ENCODE data around the gene YEATS4. TPM values are rescaled to one million over a fixed set of nuclear protein-coding genes. Genes with fewer than 3 reads are reported as not detected.

The YEATS4 gene
- total and polyA plus RNA-seq, 2 experiments from 2014 or later: 64.7 to 90.5 TPM

DNA sequence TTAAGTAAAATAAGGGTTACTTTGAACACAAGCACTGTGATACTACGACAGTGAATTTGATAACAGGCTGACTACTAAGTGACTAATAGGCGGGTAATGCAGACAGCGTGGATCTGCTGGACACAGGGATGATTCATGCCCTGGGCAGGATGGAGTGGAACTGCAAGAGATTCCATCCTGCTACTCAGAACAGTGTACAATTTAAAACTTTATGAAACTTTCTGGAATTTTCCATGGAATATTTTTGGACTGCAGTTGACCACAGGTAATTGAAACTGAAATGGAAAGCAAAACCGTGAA lies 46.0 kb downstream of the YEATS4 start:
- no peak for ATAC-seq
- H3K4me2 ChIP-seq: no peak overlapping the region

GRCh38 chr12:69406217-69406616 lies 46.7 kb downstream of the YEATS4 start:
- Mint-ChIP-seq H3K27me3 (ENCODE audit: insufficient read depth, low read depth, poor library complexity) (no peaks in the 10 kb centered on the region), H3K4me3 (no peak overlapping the region), H3K4me1 (peaks cover 4% of the 10 kb centered on the region; the same call in 1 of the 3 replicates), H3K27ac (no peak overlapping the region), H3K36me3 (ENCODE audit: low read depth) (no peaks in the 10 kb centered on the region), H3K9me3 (no peaks in the 10 kb centered on the region; the same call in 2 of the 3 replicates)
- Histone ChIP-seq H2AFZ (no peak overlapping the region), H3K4me2 (no peak overlapping the region), H3K4me3 (no peak overlapping the region), H4K20me1 (replicated peaks; ENCODE audit: insufficient read depth) (no peaks in the 10 kb centered on the region), H3K79me2 (replicated peaks; ENCODE audit: insufficient read depth) (no peaks in the 10 kb centered on the region), H3K36me3 (ENCODE audit: insufficient read depth) (no peaks in the 10 kb centered on the region), H3K9me2 (ENCODE audit: insufficient read depth) (no peaks in the 10 kb centered on the region), H3K27me3 (ENCODE audit: insufficient read depth) (no peaks in the 10 kb centered on the region), H3K4me1 (ENCODE audit: insufficient read depth) (no peaks in the 10 kb centered on the region; the same call in 1 of the 2 replicates), H3K27ac (ENCODE audit: low read depth) (no peak overlapping the region), H3F3A (replicated peaks; ENCODE audit: low read depth) (no peaks in the 10 kb centered on the region)
- ATAC-seq: no peak
- DNase-seq (ENCODE audit: low spot score): no peak
- TF ChIP-seq ZNF331 (CRISPR knock-in tag; IDR thresholded peaks at IDR 0.05; ENCODE audit: low read depth) (no peak), ZNF114 (CRISPR knock-in tag; IDR thresholded peaks at IDR 0.05) (no peak), STAT1 (IDR thresholded peaks at IDR 0.05; ENCODE audit: unreplicated experiment) (no peak), POLR2AphosphoS5 (IDR thresholded peaks at IDR 0.05; ENCODE audit: low read depth) (no peak), NANOG (IDR thresholded peaks at IDR 0.05; ENCODE audit: borderline replicate concordance) (no peak), EZH2phosphoT487 (IDR thresholded peaks at IDR 0.05; ENCODE audit: unreplicated experiment) (no peak), ETS1 (IDR thresholded peaks at IDR 0.05) (no peak), CREB1 (CRISPR knock-in tag; IDR thresholded peaks at IDR 0.05; ENCODE audit: low read depth) (no peak), EZH2 (IDR thresholded peaks at IDR 0.05; ENCODE audit: low read depth, unreplicated experiment) (no peak)
- TF ChIP-seq, protein P1, sequence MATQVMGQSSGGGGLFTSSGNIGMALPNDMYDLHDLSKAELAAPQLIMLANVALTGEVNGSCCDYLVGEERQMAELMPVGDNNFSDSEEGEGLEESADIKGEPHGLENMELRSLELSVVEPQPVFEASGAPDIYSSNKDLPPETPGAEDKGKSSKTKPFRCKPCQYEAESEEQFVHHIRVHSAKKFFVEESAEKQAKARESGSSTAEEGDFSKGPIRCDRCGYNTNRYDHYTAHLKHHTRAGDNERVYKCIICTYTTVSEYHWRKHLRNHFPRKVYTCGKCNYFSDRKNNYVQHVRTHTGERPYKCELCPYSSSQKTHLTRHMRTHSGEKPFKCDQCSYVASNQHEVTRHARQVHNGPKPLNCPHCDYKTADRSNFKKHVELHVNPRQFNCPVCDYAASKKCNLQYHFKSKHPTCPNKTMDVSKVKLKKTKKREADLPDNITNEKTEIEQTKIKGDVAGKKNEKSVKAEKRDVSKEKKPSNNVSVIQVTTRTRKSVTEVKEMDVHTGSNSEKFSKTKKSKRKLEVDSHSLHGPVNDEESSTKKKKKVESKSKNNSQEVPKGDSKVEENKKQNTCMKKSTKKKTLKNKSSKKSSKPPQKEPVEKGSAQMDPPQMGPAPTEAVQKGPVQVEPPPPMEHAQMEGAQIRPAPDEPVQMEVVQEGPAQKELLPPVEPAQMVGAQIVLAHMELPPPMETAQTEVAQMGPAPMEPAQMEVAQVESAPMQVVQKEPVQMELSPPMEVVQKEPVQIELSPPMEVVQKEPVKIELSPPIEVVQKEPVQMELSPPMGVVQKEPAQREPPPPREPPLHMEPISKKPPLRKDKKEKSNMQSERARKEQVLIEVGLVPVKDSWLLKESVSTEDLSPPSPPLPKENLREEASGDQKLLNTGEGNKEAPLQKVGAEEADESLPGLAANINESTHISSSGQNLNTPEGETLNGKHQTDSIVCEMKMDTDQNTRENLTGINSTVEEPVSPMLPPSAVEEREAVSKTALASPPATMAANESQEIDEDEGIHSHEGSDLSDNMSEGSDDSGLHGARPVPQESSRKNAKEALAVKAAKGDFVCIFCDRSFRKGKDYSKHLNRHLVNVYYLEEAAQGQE (IDR thresholded peaks at IDR 0.05; ENCODE audit: unreplicated experiment): no peak

More for the DNA sequence above, 46.0 kb downstream of the YEATS4 start:
- Mint-ChIP-seq H3K9me3 (no peaks in the 10 kb centered on the region; the same call in 2 of the 3 replicates), H3K27ac (no peak overlapping the region), H3K36me3 (ENCODE audit: low read depth) (no peaks in the 10 kb centered on the region), H3K27me3 (ENCODE audit: insufficient read depth, low read depth, poor library complexity) (no peaks in the 10 kb centered on the region), H3K4me1 (peaks cover 4% of the 10 kb centered on the region; the same call in 1 of the 3 replicates), H3K4me3 (no peak overlapping the region)
- Histone ChIP-seq H3K36me3 (ENCODE audit: insufficient read depth) (no peaks in the 10 kb centered on the region), H3K4me3 (no peak overlapping the region), H3K27ac (ENCODE audit: low read depth) (no peak overlapping the region), H2AFZ (no peak overlapping the region), H4K20me1 (replicated peaks; ENCODE audit: insufficient read depth) (no peaks in the 10 kb centered on the region), H3K9me2 (ENCODE audit: insufficient read depth) (no peaks in the 10 kb centered on the region), H3K79me2 (replicated peaks; ENCODE audit: insufficient read depth) (no peaks in the 10 kb centered on the region), H3K4me1 (ENCODE audit: insufficient read depth) (no peaks in the 10 kb centered on the region; the same call in 1 of the 2 replicates), H3F3A (replicated peaks; ENCODE audit: low read depth) (no peaks in the 10 kb centered on the region), H3K27me3 (ENCODE audit: insufficient read depth) (no peaks in the 10 kb centered on the region)
- DNase-seq (ENCODE audit: low spot score): no peak
- no peak for TF ChIP-seq ZNF114 (CRISPR knock-in tag; IDR thresholded peaks at IDR 0.05)
- TF ChIP-seq, protein P1 (IDR thresholded peaks at IDR 0.05; ENCODE audit: unreplicated experiment): no peak
- no peak for TF ChIP-seq STAT1 (IDR thresholded peaks at IDR 0.05; ENCODE audit: unreplicated experiment)
- no peak for TF ChIP-seq POLR2AphosphoS5 (IDR thresholded peaks at IDR 0.05; ENCODE audit: low read depth)
